H1 (cell line): ENCODE data around the gene TRAP1. TPM values are rescaled to one million over a fixed set of nuclear protein-coding genes. Genes with fewer than 3 reads are reported as not detected.

Experiments used
- CTCF ChIA-PET: fragments of 300-600 bp; sonication (Branson Sonifier 250); formaldehyde crosslinking; loops from one replicate; lab custom pipeline; 2021; ENCODE audit not compliant: partially characterized antibody; lab: Charles Lee
- POLR2A ChIA-PET: fragments of 300-600 bp; sonication (Branson Sonifier 250); formaldehyde crosslinking; loops from one replicate; lab custom pipeline; 2021; ENCODE audit warnings: inconsistent platforms; ENCODE audit not compliant: partially characterized antibody; lab: Charles Lee
- DNase-seq, 2 experiments: peaks; one replicate each; pipeline versions ENCODE4 v3.0.0 to v3.0.0-alpha.2; 2010 to 2022; ENCODE audit warnings: low spot score in 2 of 2, low read depth in 1 of 2, mixed read lengths in 1 of 2
- FAIRE-seq: peaks from 2 replicates; lab custom pipeline; 2011; peaks lifted over from hg19 to GRCh38; lab: Jason Lieb, UNC
- H2AFZ ChIP-seq: 2 replicates; pipeline ENCODE4 v1.8.1; 2012; ENCODE audit warnings: low read length, inconsistent platforms
- H2AK5ac ChIP-seq: 2 replicates; pipeline ENCODE4 v1.6.1; 2013; ENCODE audit warnings: low read depth, low read length
- H2BK120ac ChIP-seq: replicated peaks from 2 replicates; pipeline ENCODE3; 2013; ENCODE audit warnings: low read depth, low read length, inconsistent platforms
- H2BK12ac ChIP-seq: 2 replicates; pipeline ENCODE4 v1.6.1; 2013; ENCODE audit warnings: low read depth, low read length
- H2BK15ac ChIP-seq: 2 replicates; pipeline ENCODE4 v1.6.1; 2013; ENCODE audit warnings: low read length
- H2BK20ac ChIP-seq: 2 replicates; pipeline ENCODE4 v1.6.1; 2013; ENCODE audit warnings: low read length
- H2BK5ac ChIP-seq: 2 replicates; pipeline ENCODE4 v1.6.1; 2013; ENCODE audit warnings: low read depth, low read length
- H3K14ac ChIP-seq: 2 replicates; pipeline ENCODE4 v1.6.1; 2013; ENCODE audit warnings: inconsistent platforms; ENCODE audit not compliant: insufficient read length
- H3K18ac ChIP-seq: 2 replicates; pipeline ENCODE4 v1.6.1; 2013; ENCODE audit warnings: low read length; ENCODE audit errors: extremely low read depth
- H3K23ac ChIP-seq: 2 replicates; pipeline ENCODE4 v1.6.1; 2013; ENCODE audit warnings: inconsistent platforms; ENCODE audit not compliant: insufficient read length
- H3K23me2 ChIP-seq: 2 replicates; pipeline ENCODE4 v1.6.1; 2013; ENCODE audit warnings: low read depth, low read length
- H3K27ac ChIP-seq: 2 replicates; pipeline ENCODE4 v1.6.1; 2011; ENCODE audit warnings: low read depth, low read length, inconsistent platforms
- H3K27me3 ChIP-seq, 4 experiments: replicated peaks in 1 of 4; 1 replicate in 1 of 4; 2 replicates in 3 of 4; pipeline versions ENCODE4 v1.6.1 to v1.8.1; 2011 to 2013; ENCODE audit warnings: low read length in 3 of 4, mild to moderate bottlenecking in 3 of 4, inconsistent platforms in 2 of 4, mixed read lengths in 2 of 4, moderate library complexity in 1 of 4; ENCODE audit not compliant: control insufficient read depth in 3 of 4, insufficient read depth in 3 of 4; ENCODE audit errors: extremely low read depth in 1 of 4
- H3K36me3 ChIP-seq, 4 experiments: 2 replicates each; pipeline versions ENCODE4 v1.6.1 to v1.8.1; 2011 to 2013; ENCODE audit warnings: mild to moderate bottlenecking in 4 of 4, low read length in 3 of 4, moderate library complexity in 2 of 4, control low read depth in 1 of 4, inconsistent platforms in 1 of 4; ENCODE audit not compliant: insufficient read depth in 4 of 4, control insufficient read depth in 2 of 4
- H3K4ac ChIP-seq: replicated peaks from 2 replicates; pipeline ENCODE3; 2013; ENCODE audit warnings: low read length, low read depth, mixed read lengths, inconsistent platforms; ENCODE audit not compliant: insufficient read length
- H3K4me1 ChIP-seq, 4 experiments: replicated peaks in 1 of 4; 1 replicate in 1 of 4; 2 replicates in 3 of 4; pipeline versions ENCODE4 v1.6.1 to v1.8.1; 2011 to 2013; ENCODE audit warnings: low read length in 3 of 4, inconsistent platforms in 2 of 4, mixed read lengths in 1 of 4; ENCODE audit not compliant: insufficient read depth in 4 of 4, control insufficient read depth in 3 of 4
- H3K4me2 ChIP-seq, 2 experiments: 2 replicates each; pipeline versions ENCODE4 v1.6.1 to v1.8.1; 2011 to 2013; ENCODE audit warnings: low read depth in 2 of 2, low read length in 2 of 2, control low read depth in 1 of 2, inconsistent platforms in 1 of 2, mild to moderate bottlenecking in 1 of 2; ENCODE audit not compliant: insufficient read depth in 1 of 2
- H3K4me3 ChIP-seq, 4 experiments: fragments of 200-600, 300-600 bp in 1 of 4; sonication (generic), shearing (Covaris generic), sonication (Bioruptor Twin) in 1 of 4; 2 replicates each; pipeline versions ENCODE4 v1.5.1 to v1.8.1; 2011 to 2016; ENCODE audit warnings: low read length in 4 of 4, low read depth in 3 of 4, control low read depth in 2 of 4, inconsistent platforms in 2 of 4, mild to moderate bottlenecking in 2 of 4, mixed read lengths in 1 of 4, moderate library complexity in 1 of 4; ENCODE audit not compliant: insufficient read depth in 2 of 4; ENCODE audit errors: extremely low read depth in 1 of 4
- H3K56ac ChIP-seq: replicated peaks from 2 replicates; pipeline ENCODE3; 2013; ENCODE audit warnings: low read depth, mild to moderate bottlenecking, mixed read lengths, low read length, inconsistent platforms; ENCODE audit not compliant: insufficient read length
- H3K79me1 ChIP-seq: 2 replicates; pipeline ENCODE4 v1.6.1; 2013; ENCODE audit warnings: low read depth, low read length, control low read depth
- H3K79me2 ChIP-seq, 2 experiments: 2 replicates each; pipeline versions ENCODE4 v1.6.1 to v1.8.1; 2012 to 2013; ENCODE audit warnings: low read length in 2 of 2, mild to moderate bottlenecking in 2 of 2, inconsistent platforms in 1 of 2; ENCODE audit not compliant: insufficient read depth in 2 of 2, control insufficient read depth in 1 of 2
- H3K9ac ChIP-seq, 4 experiments: replicated peaks in 1 of 4; 1 replicate in 1 of 4; 2 replicates in 3 of 4; pipeline versions ENCODE4 v1.6.1 to v1.8.1; 2011 to 2013; ENCODE audit warnings: low read depth in 3 of 4, low read length in 3 of 4, control low read depth in 2 of 4, mild to moderate bottlenecking in 2 of 4, moderate library complexity in 2 of 4, inconsistent platforms in 1 of 4; ENCODE audit errors: extremely low read depth in 1 of 4
- H3K9me3 ChIP-seq, 2 experiments: 2 replicates each; pipeline versions ENCODE4 v1.6.1 to v1.8.1; 2012 to 2013; ENCODE audit warnings: mild to moderate bottlenecking in 2 of 2, moderate library complexity in 2 of 2, control low read depth in 1 of 2, inconsistent platforms in 1 of 2, low read depth in 1 of 2, low read length in 1 of 2, mixed read lengths in 1 of 2; ENCODE audit not compliant: insufficient read depth in 2 of 2
- H4K20me1 ChIP-seq, 2 experiments: replicated peaks in 1 of 2; 2 replicates each; pipeline versions ENCODE3 to v1.8.1; 2011 to 2013; ENCODE audit warnings: inconsistent platforms in 2 of 2, low read length in 2 of 2, mild to moderate bottlenecking in 1 of 2; ENCODE audit not compliant: insufficient read depth in 2 of 2, control insufficient read depth in 1 of 2
- H4K5ac ChIP-seq: 2 replicates; pipeline ENCODE4 v1.6.1; 2013; ENCODE audit warnings: low read length, low read depth, mixed read lengths, inconsistent platforms; ENCODE audit not compliant: insufficient read length
- H4K8ac ChIP-seq: 2 replicates; pipeline ENCODE4 v1.8.0; 2013; ENCODE audit warnings: mild to moderate bottlenecking, moderate library complexity, low read length, inconsistent platforms; ENCODE audit not compliant: insufficient read depth; ENCODE audit errors: extremely low read depth
- H4K91ac ChIP-seq: replicated peaks from 2 replicates; pipeline ENCODE3; 2013; ENCODE audit warnings: low read length, mixed read lengths, inconsistent platforms; ENCODE audit not compliant: insufficient read length
- POLR2AphosphoS5 ChIP-seq: IDR thresholded peaks from 2 replicates; pipeline ENCODE4 v1.6.1; 2011; ENCODE audit warnings: low read depth, low read length
- SUZ12 ChIP-seq: fragments of 200-600 bp; sonication (generic); IDR thresholded peaks from 2 replicates; pipeline ENCODE4 v1.6.1; 2012; ENCODE audit warnings: mild to moderate bottlenecking, inconsistent platforms, low read length, moderate library complexity, mixed read lengths
- TEAD4 ChIP-seq: IDR thresholded peaks from 2 replicates; pipeline ENCODE4 v1.6.1; 2012; ENCODE audit warnings: low read depth, low read length, inconsistent platforms, mixed read lengths
- WGBS, 2 experiments: shearing (Covaris generic) in 1 of 2; methylation state at CpG; one replicate each; pipeline versions ENCODE4 v1.1.6 to v1.1.7; 2013 to 2015; ENCODE audit warnings: low lambda C conversion rate in 2 of 2, mixed read lengths in 2 of 2, inconsistent platforms in 1 of 2, low coverage in 1 of 2, missing lambda C conversion rate in 1 of 2; ENCODE audit not compliant: insufficient replicate concordance in 2 of 2, insufficient coverage in 1 of 2, insufficient read length in 1 of 2; ENCODE audit errors: extremely low coverage in 1 of 2, missing lambda C conversion rate in 1 of 2; 5-methylcytosine and 5-hydroxymethylcytosine counted together
- long read RNA-seq, 2 experiments: library from RNA in 1 of 2; library from capped mRNA in 1 of 2; stranded (forward); transcript quantifications; one replicate each; pipeline ENCODE4 v2.0.0, GENCODE V29; 2021; ENCODE audit warnings: inconsistent platforms in 1 of 2
- polyA minus RNA-seq, 3 experiments: library from RNA; depleted of rRNA, polyadenylated mRNA; stranded (reverse); fragments of >200 nt; gene quantifications; 1 replicate in 2 of 3; 2 replicates in 1 of 3; pipeline ENCODE4 v1.2.3, GENCODE V29; 2011
- polyA plus RNA-seq, 7 experiments: library from polyadenylated mRNA; depleted of rRNA in 3 of 7; stranded (reverse) in 5 of 7; unstranded in 2 of 7; fragments of >200 nt in 5 of 7; fragments of 200-250 nt in 2 of 7; gene quantifications; 1 replicate in 5 of 7; 2 replicates in 1 of 7; 4 replicates in 1 of 7; pipeline versions ENCODE4 v1.2.1 to v1.2.3, GENCODE V29; 2011 to 2013; ENCODE audit warnings: missing spikeins in 2 of 7, mixed read lengths in 2 of 7
- total RNA-seq: library from RNA; stranded (reverse); fragmentation: NEBNext Ultra II Directional; extraction: Animal tissue kit (Norgen Biotek cat#: 25700); gene quantifications from 2 replicates; pipeline ENCODE4 v1.2.1, GENCODE V29; 2021
- TF ChIP-seq, protein P1 (sequence below), 3 experiments: IDR thresholded peaks; 1 replicate in 2 of 3; 2 replicates in 1 of 3; pipeline versions ENCODE4 v1.5.1 to v1.6.1; 2011; ENCODE audit warnings: low read length in 3 of 3, mild to moderate bottlenecking in 3 of 3, inconsistent platforms in 2 of 3, low read depth in 1 of 3, moderate library complexity in 1 of 3; ENCODE audit not compliant: insufficient read depth in 1 of 3; ENCODE audit errors: control extremely low read depth in 1 of 3

The TRAP1 gene
- 215 and 222 TPM in 2 replicates for total RNA-seq
- 283 and 353 TPM in 2 replicates for polyA plus RNA-seq (2011; rRNA removed)
- polyA plus RNA-seq (2011; cell fraction: cytosol; rRNA removed), result 294 TPM
- polyA plus RNA-seq (2011; cell fraction: nucleus; rRNA removed), result 691 TPM
- polyA plus RNA-seq (2012, experiment 1 of 2), result 238 to 338 TPM (median 307 TPM) in 4 replicates
- polyA plus RNA-seq (2012, experiment 2 of 2), result 231 TPM
- 287 TPM for polyA plus RNA-seq (2013, experiment 1 of 2)
- polyA plus RNA-seq (2013, experiment 2 of 2), result 257 TPM
- polyA minus RNA-seq (2011; rRNA and poly(A)+ RNA removed), result 361 and 364 TPM in 2 replicates
- polyA minus RNA-seq (2011; cell fraction: cytosol; rRNA and poly(A)+ RNA removed), result 128 TPM
- polyA minus RNA-seq (2011; cell fraction: nucleus; rRNA and poly(A)+ RNA removed), result 138 TPM
- long read RNA-seq, experiment 1, transcript TRAP1-210 (3 exons, 547 nt), result minor isoform, 9 of 158 reads
- long read RNA-seq, experiment 1, transcript TRAP1-201 (18 exons, 2,296 nt), result major isoform, 80 of 158 reads
- long read RNA-seq, experiment 1, transcript TRAP1-212 (13 exons, 2,309 nt), result minor isoform, 5 of 158 reads
- long read RNA-seq, experiment 1, partial matches to known transcripts, result 52 of 158 reads
- long read RNA-seq, experiment 1, other reads (novel, unspliced or antisense), result 12 of 158 reads
- long read RNA-seq, experiment 2, partial matches to known transcripts, result 7 of 10 reads
- long read RNA-seq, experiment 2, other reads (novel, unspliced or antisense), result 0 of 10 reads

DNA sequence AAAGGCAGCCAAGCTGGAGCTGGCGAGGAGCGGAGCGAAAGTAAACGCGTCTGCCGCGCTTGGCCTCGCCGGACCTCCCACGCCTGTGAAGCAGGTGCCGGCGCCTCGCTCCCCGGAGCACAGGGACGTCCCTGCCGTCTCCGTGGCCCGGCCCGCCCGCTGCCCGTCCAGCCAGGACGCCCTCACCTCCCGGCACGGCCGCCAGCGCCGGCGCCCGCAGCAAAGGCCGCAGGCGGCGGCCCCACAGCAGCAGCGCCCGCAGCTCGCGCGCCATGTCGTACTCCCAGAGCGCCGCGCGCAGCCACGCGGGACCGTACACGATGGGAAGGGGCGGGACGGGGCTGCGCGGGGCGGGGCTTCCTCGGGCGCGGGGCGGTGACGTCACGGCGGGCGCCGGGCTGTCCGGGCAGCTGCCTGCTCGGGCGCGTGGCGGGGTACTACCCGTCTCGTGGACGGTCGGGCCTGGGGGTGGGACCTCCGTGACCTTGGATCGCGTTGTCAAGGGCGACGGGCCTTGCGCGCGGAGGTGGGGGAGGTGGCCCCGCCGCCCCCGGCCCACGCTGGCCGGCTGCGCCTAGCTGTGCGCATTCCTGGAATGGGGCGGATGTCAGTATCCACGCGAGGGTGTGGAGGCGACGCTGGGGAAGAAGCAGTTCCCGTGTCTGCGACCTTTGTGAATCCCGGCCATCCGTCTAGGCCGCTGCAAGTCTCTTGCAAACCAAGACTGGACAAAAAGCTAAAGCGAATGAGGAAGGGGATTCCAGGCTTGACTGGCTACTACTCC lies at the start of gene TRAP1:
Gene TRAP1, minus strand, starts transcription at position 290 of the 784 bp plus-strand sequence. Its CDS starts 16 bp downstream, at position 274.
- H2AK5ac ChIP-seq, result peak within 1 kb of the TSS; percentile 20; the same call in 1 of the 2 replicates
- no peak within 1 kb of the TSS for H2BK15ac ChIP-seq
- peaks cover 0 to 4% (median 1%) of the 10 kb centered on the region in 4 experiments; a peak in 3 of 7 replicates for H3K4me1 ChIP-seq
- CTCF ChIA-PET, result interaction anchor here (0.7 to 1.0 kb wide), 4 partner anchors 16 to 221 kb away, joined by 3 to 4 read pairs (median 3); partner anchors contain the start of gene DNASE1
- DNase-seq (peak in 1 of 2 experiments; percentile 94), FAIRE-seq (no peak)
- H3K36me3 ChIP-seq, result peaks cover 0 to 9% (median 0%) of the 10 kb centered on the region in 4 experiments; a peak in 2 of 8 replicates
- 3% methylated on average over 49 of the region's 95 CpGs; no CpG with 5 or more reads in 1 of the 2 experiments for WGBS, 2 experiments
- peak within 1 kb of the TSS; percentile 89 for H2BK5ac ChIP-seq
- peak within 1 kb of the TSS; percentile 79 for H3K27ac ChIP-seq
- H4K20me1 ChIP-seq, result peaks cover 0 to 3% of the 10 kb centered on the region in 2 experiments
- H3K79me1 ChIP-seq, result 0 out of 2 replicates have a peak, but pooled peaks cover 8% of the 10 kb centered on the region
- H2BK12ac ChIP-seq, result peak within 1 kb of the TSS; percentile 71; the same call in 1 of the 2 replicates
- POLR2A ChIA-PET, result interaction anchor here (0.6 to 1.8 kb wide), 13 partner anchors 9 to 656 kb away, joined by 3 to 7 read pairs (median 3); partner anchors contain the start of gene CREBBP
- H3K27me3 ChIP-seq, result no peaks in the 10 kb centered on the region
- no peak within 1 kb of the TSS for H2BK120ac ChIP-seq
- H3K56ac ChIP-seq, result peak within 1 kb of the TSS; percentile 54
- H3K9ac ChIP-seq, result peak within 1 kb of the TSS; percentile 90 to 96 (median 94)
- H3K4ac ChIP-seq, result peak within 1 kb of the TSS; percentile 89
- peak within 1 kb of the TSS; percentile 91 for H4K91ac ChIP-seq
- peak within 1 kb of the TSS; percentile 93 to 99 for H3K4me2 ChIP-seq
- H3K18ac ChIP-seq, result peak within 1 kb of the TSS; percentile 91
- H4K5ac ChIP-seq, result peak within 1 kb of the TSS; percentile 58
- peaks cover 8 to 43% of the 10 kb centered on the region in 2 experiments for H3K79me2 ChIP-seq
- no peak within 1 kb of the TSS for H2BK20ac ChIP-seq
- H2AFZ ChIP-seq, result peak within 1 kb of the TSS; percentile 88; the same call in 1 of the 2 replicates
- H3K23me2 ChIP-seq, result peaks cover 10% of the 10 kb centered on the region
- H3K4me3 ChIP-seq, result peak within 1 kb of the TSS; percentile 84 to 99 (median 92)
- no peak within 1 kb of the TSS for H3K14ac ChIP-seq
- H4K8ac ChIP-seq, result peak within 1 kb of the TSS; percentile 95
- no peak within 1 kb of the TSS for H3K23ac ChIP-seq
- no peaks in the 10 kb centered on the region for H3K9me3 ChIP-seq
- TF ChIP-seq TEAD4, result peak; percentile 45; the same call in 1 of the 2 replicates
- TF ChIP-seq POLR2AphosphoS5, result peak; percentile 82; the same call in 1 of the 2 replicates
- TF ChIP-seq, protein P1, sequence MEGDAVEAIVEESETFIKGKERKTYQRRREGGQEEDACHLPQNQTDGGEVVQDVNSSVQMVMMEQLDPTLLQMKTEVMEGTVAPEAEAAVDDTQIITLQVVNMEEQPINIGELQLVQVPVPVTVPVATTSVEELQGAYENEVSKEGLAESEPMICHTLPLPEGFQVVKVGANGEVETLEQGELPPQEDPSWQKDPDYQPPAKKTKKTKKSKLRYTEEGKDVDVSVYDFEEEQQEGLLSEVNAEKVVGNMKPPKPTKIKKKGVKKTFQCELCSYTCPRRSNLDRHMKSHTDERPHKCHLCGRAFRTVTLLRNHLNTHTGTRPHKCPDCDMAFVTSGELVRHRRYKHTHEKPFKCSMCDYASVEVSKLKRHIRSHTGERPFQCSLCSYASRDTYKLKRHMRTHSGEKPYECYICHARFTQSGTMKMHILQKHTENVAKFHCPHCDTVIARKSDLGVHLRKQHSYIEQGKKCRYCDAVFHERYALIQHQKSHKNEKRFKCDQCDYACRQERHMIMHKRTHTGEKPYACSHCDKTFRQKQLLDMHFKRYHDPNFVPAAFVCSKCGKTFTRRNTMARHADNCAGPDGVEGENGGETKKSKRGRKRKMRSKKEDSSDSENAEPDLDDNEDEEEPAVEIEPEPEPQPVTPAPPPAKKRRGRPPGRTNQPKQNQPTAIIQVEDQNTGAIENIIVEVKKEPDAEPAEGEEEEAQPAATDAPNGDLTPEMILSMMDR (IDR thresholded peaks at IDR 0.05; ENCODE audit: control extremely low read depth in 1 of 3, insufficient read depth in 1 of 3, low read depth in 1 of 3, low read length in 3 of 3), result 0 out of 4 replicates have a peak, but pooled peaks of 1 of the 3 experiments have one; percentile 1
- no peak for TF ChIP-seq SUZ12
